ENCODE results near the gene ADGRV1.
"Not testable (repeated sequence)": the region's sequence is repeated elsewhere in the genome, so short reads cannot be mapped to it uniquely, and the experiment has no call there.

ADGRV1 gene

GRCh38 chr5:90657030-90657429, 98.4 kb downstream of the ADGRV1 start:
- DNase-seq (ENCODE audit: low read depth) = no peak

DNA sequence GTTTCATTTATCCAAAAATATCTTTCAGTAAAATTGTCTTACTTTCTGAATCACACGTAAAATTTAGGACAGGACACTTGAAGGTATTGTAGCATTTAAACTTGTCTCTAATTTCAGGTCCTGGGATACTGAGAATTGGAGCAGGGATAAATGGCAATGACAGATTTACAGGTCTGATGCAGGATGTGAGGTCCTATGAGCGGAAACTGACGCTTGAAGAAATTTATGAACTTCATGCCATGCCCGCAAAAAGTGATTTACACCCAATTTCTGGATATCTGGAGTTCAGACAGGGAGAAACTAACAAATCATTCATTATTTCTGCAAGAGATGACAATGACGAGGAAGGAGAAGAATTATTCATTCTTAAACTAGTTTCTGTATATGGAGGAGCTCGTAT, 99.2 kb downstream of the ADGRV1 start:
- no peak for DNase-seq (ENCODE audit: low read depth)

GRCh38 chr5:90658620-90659019, 100.0 kb downstream of the ADGRV1 start:
- no peak for DNase-seq (ENCODE audit: low read depth)

DNA sequence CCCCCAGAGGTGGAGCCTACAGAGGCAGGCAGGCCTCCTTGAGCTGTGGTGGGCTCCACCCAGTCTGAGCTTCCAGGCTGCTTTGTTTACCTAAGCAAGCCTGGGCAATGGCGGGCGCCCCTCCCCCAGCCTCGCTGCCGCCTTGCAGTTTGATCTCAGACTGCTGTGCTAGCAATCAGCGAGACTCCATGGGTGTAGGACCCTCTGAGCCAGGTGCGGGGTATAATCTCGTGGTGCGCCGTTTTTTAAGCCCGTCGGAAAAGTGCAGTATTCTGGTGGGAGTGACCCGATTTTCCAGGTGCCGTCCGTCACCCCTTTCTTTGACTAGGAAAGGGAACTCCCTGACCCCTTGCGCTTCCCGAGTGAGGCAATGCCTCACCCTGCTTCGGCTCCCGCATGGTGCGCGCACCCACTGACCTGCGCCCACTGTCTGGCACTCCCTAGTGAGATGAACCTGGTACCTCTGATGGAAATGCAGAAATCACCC, 109.5 kb downstream of the ADGRV1 start:
- not testable (repeated sequence) for DNase-seq (ENCODE audit: low read depth)

- DNase-seq (ENCODE audit: low read depth) = no peak
Observed at GRCh38 chr5:90675222-90675621, 116.6 kb downstream of the ADGRV1 start.

- DNase-seq (ENCODE audit: low read depth) = no peak
Observed at GRCh38 chr5:90680921-90681563, 122.4 kb downstream of the ADGRV1 start.

DNA sequence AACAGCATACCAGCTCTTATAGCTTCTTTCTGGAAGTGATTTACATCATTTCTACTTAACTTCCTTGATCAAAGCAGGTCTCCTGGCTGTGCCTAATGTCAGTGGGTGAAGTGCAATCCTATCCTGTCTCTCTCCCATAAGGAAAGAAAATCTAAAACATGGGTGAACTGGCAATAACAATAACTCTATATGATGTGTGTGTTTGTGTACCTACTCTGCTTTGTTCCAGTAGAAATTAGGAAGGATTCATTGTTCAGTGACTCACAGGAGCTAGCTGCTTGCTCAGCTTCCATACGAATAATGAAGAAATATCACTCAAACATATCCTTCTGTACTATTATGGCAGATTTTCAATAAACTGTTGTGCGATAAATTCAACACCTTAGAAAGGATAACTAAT, 123.7 kb downstream of the ADGRV1 start:
- DNase-seq (ENCODE audit: low read depth) = no peak

- DNase-seq (ENCODE audit: low read depth) = no peak
Observed at GRCh38 chr5:90685425-90686022, 126.9 kb downstream of the ADGRV1 start.

- not testable (repeated sequence) for DNase-seq (ENCODE audit: low read depth)
Observed at GRCh38 chr5:90686363-90686762, 127.8 kb downstream of the ADGRV1 start.

- DNase-seq (ENCODE audit: low read depth) = not testable (repeated sequence)
Observed at GRCh38 chr5:90687458-90687857, 128.9 kb downstream of the ADGRV1 start.

GRCh38 chr5:90689064-90689463, 130.5 kb downstream of the ADGRV1 start:
- no peak for DNase-seq (ENCODE audit: low read depth)

DNA sequence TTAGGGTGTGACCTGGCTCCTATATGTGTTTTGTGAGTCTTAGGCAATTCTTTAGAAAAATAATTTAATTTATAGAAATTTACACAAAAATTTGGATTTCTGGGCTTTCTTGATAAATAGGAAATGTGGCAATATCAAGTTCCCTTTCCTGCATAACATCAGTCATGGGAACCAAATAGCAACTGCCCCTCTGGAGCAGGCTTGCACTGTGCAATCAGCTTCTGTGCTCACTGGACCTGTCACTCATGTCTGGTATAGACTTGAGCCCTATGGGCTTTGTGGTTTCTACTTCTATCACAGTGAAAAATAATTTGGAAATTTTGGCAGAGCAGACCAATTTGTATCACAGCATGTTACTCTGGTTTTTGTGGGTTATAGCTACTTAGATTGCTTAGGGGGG, 131.7 kb downstream of the ADGRV1 start:
- DNase-seq (ENCODE audit: low read depth) = no peak

- no peak for DNase-seq (ENCODE audit: low read depth)
Observed at GRCh38 chr5:90691533-90691932, 132.9 kb downstream of the ADGRV1 start.

DNA sequence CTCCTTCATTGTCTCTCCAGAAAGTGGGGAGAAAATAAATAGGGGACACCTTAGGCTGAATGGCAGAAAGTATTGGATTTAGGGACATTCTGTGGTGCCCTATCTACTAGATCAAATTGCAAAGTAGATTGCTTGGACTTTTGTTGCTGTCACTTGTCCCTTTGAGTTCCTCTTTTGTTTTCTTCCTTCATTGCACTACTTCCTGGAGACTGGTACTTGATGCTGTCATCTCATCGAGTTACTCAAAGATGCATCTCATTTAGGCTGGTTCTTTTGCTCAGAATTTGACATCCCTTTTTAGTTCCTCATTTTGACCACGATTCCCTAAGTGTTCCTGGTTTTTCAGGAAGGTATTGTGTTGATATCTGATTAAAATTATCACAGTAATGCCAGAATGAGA, 137.6 kb downstream of the ADGRV1 start:
- no peak for DNase-seq (ENCODE audit: low read depth)

GRCh38 chr5:90700299-90700698, 141.7 kb downstream of the ADGRV1 start:
- no peak for DNase-seq (ENCODE audit: low read depth)

- DNase-seq (ENCODE audit: low read depth) = no peak
Observed at GRCh38 chr5:90703932-90704331, 145.3 kb downstream of the ADGRV1 start.

DNA sequence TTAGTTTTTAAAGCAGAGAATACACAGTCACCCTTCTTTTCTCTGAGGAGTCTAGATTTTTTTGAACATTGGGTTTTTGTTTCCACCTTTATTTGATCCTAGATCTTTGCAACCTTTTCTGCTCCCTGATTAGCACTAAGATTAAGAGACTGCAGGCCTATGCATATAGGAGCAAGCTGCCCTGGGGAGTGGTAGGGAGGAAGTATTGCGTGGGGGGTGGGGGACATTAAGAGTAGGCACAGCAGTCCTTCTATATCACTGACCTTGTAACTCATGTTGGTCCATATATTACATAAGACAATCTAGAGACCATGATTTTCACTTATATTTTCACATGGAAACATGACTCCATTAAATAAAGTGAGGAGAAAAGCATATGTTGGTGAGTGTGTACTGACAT, 149.1 kb downstream of the ADGRV1 start:
- DNase-seq (ENCODE audit: low read depth) = no peak

GRCh38 chr5:90709323-90710155, 150.9 kb downstream of the ADGRV1 start:
- no peak for DNase-seq (ENCODE audit: low read depth)

DNA sequence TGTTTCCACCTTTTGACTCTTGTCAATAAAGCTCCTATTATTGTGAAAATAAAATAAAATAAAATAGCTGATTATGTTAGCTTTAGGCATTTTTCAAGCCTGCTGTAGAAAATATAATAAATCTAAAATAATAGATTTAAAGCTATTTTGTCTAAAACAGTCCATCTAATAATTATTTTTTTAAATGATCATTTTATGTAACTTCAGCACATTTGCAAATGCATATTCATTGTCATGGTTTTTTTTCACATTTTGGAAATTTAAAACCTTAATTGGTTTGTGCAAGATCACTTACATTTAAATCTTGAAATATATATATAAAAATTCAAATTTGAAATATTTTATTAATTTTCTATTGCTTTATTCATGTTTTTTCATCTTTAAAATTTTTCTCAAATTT, 159.8 kb downstream of the ADGRV1 start:
- DNase-seq (ENCODE audit: low read depth) = no peak

- no peak for DNase-seq (ENCODE audit: low read depth)
Observed at GRCh38 chr5:90739567-90739966, 181.0 kb downstream of the ADGRV1 start.

GRCh38 chr5:90740244-90740799, 181.7 kb downstream of the ADGRV1 start:
- DNase-seq (ENCODE audit: low read depth) = no peak

- DNase-seq (ENCODE audit: low read depth) = no peak
Observed at GRCh38 chr5:90741022-90741564, 182.5 kb downstream of the ADGRV1 start.

Measured in stimulated activated CD8-positive, alpha-beta memory T cell treated with anti-CD3 and anti-CD28 coated beads, Interleukin-15, amount 100 ng/mL, for 24 hours (primary cell).